ENCODE results near the gene DGKG. TPM values are rescaled to one million over a fixed set of nuclear protein-coding genes. Genes with fewer than 3 reads are reported as not detected.
A peak's percentile ranks its signal among the peaks of the same experiment; 100 is the strongest.

Gene DGKG
- total and polyA plus RNA-seq, 10 of the 15 experiments (the other 5 are each of a cell fraction or from before 2014, with no cell fraction given) = 0.39 to 6.2 (median 4.7) TPM

GRCh38 chr3:186236357-186237020 lies 125.5 kb downstream of the DGKG start:
- no peaks in the 10 kb centered on the region for H3K36me3 ChIP-seq (ENCODE audit: control insufficient read depth in 2 of 2, insufficient read depth in 2 of 2, low read length in 1 of 2)
- in situ Hi-C loops (cut with MboI) = no loop called here
- FAIRE-seq (no peak), DNase-seq (ENCODE audit: low read depth, low spot score) (no peak), ATAC-seq (no peak)
- no peaks in the 10 kb centered on the region for H4K20me1 ChIP-seq (ENCODE audit: control insufficient read depth, insufficient read depth)
- peaks cover 40% of the 10 kb centered on the region for H3K4me1 ChIP-seq (ENCODE audit: control insufficient read depth, insufficient read depth, low read length)
- no peaks in the 10 kb centered on the region for H3K9me3 ChIP-seq (replicated peaks; ENCODE audit: control insufficient read depth, insufficient read depth, low read length)
- ChIA-PET SMC1A (ENCODE audit: uncharacterized antibody, unreplicated experiment) (interaction anchor here (1.0 to 3.2 kb wide), 10 partner anchors 12 to 307 kb away, joined by 3 to 23 read pairs (median 4); no protein-coding TSS in a partner anchor), POLR2A (interaction anchor here (1.3 kb wide), 1 partner anchor 293 kb away, joined by 3 read pairs; no protein-coding TSS in a partner anchor), CTCF (interaction anchor here (0.7 to 1.8 kb wide), 7 partner anchors 10 to 293 kb away, joined by 3 to 6 read pairs (median 4); no protein-coding TSS in a partner anchor), RAD21 (ENCODE audit: unreplicated experiment) (interaction anchor here (1.1 to 1.8 kb wide), 3 partner anchors 18 to 304 kb away, joined by 3 to 10 read pairs (median 4); no protein-coding TSS in a partner anchor)
- H3K79me2 ChIP-seq (ENCODE audit: control insufficient read depth, insufficient read depth, low read length) = no peaks in the 10 kb centered on the region
- peak overlapping the region; percentile 31; the same call in 1 of the 2 replicates for H3K4me2 ChIP-seq (ENCODE audit: control insufficient read depth, insufficient read depth)
- no TSS peak for BruUV-seq (replicated peaks)
- intact Hi-C loops (cut with micrococcal nuclease; ENCODE audit: unreplicated experiment) = no loop called here
- WGBS (ENCODE audit: insufficient coverage, insufficient replicate concordance, low lambda C conversion rate, missing lambda C conversion rate) = 92% methylated on average over 6 of the region's 6 CpGs
- TF ChIP-seq RUNX3 (IDR thresholded peaks at IDR 0.05; ENCODE audit: low read length) = peak; percentile 47; the same call in 1 of the 2 replicates
- TF ChIP-seq SUZ12 (IDR thresholded peaks at IDR 0.05; ENCODE audit: unreplicated experiment) = no peak
- peak overlapping the region; percentile 15; the same call in 1 of the 2 replicates for H3K27ac ChIP-seq (ENCODE audit: control insufficient read depth, insufficient read depth)
- no peak overlapping the region for H2AFZ ChIP-seq (ENCODE audit: control insufficient read depth, low read depth, low read length)
- H3K4me3 ChIP-seq = no peak overlapping the region
- H3K27me3 ChIP-seq (replicated peaks in 1 of 2; ENCODE audit: control insufficient read depth in 2 of 2, insufficient read depth in 2 of 2, low read length in 1 of 2) = no peaks in the 10 kb centered on the region
- H3K9ac ChIP-seq (ENCODE audit: control insufficient read depth, insufficient read depth, low read length) = no peak overlapping the region

GRCh38 chr3:186235554-186235953 lies 126.5 kb downstream of the DGKG start:
- DNase-seq (ENCODE audit: low read depth, low spot score) (no peak), FAIRE-seq (peak; percentile 70), ATAC-seq (peak; percentile 89)
- H3K4me2 ChIP-seq (ENCODE audit: control insufficient read depth, insufficient read depth) = peak overlapping the region; percentile 73
- peaks cover 34% of the 10 kb centered on the region for H3K4me1 ChIP-seq (ENCODE audit: control insufficient read depth, insufficient read depth, low read length)
- CTCF ChIA-PET = interaction anchor here (1.0 to 1.8 kb wide), 3 partner anchors 21 to 292 kb away, joined by 3 to 6 read pairs (median 3); no protein-coding TSS in a partner anchor
- H3K9ac ChIP-seq (ENCODE audit: control insufficient read depth, insufficient read depth, low read length) = peak overlapping the region; percentile 25; the same call in 1 of the 2 replicates
- intact Hi-C loops (cut with micrococcal nuclease; ENCODE audit: unreplicated experiment) (no loop called here), in situ Hi-C loops (cut with MboI) (no loop called here)
- H3K4me3 ChIP-seq = no peak overlapping the region
- BruUV-seq (replicated peaks) = no TSS peak
- no peaks in the 10 kb centered on the region for H4K20me1 ChIP-seq (ENCODE audit: control insufficient read depth, insufficient read depth)
- SMC1A ChIA-PET (ENCODE audit: uncharacterized antibody, unreplicated experiment) = interaction anchor here (1.0 to 3.2 kb wide), 10 partner anchors 11 to 308 kb away, joined by 3 to 23 read pairs (median 4); no protein-coding TSS in a partner anchor
- no peaks in the 10 kb centered on the region for H3K27me3 ChIP-seq (replicated peaks in 1 of 2; ENCODE audit: control insufficient read depth in 2 of 2, insufficient read depth in 2 of 2, low read length in 1 of 2)
- H3K79me2 ChIP-seq (ENCODE audit: control insufficient read depth, insufficient read depth, low read length) = no peaks in the 10 kb centered on the region
- no peaks in the 10 kb centered on the region for H3K36me3 ChIP-seq (ENCODE audit: control insufficient read depth in 2 of 2, insufficient read depth in 2 of 2, low read length in 1 of 2)
- POLR2A ChIA-PET = no interaction called here
- H2AFZ ChIP-seq (ENCODE audit: control insufficient read depth, low read depth, low read length) = peak overlapping the region; percentile 33
- peak overlapping the region; percentile 64 for H3K27ac ChIP-seq (ENCODE audit: control insufficient read depth, insufficient read depth)
- RAD21 ChIA-PET (ENCODE audit: unreplicated experiment) = interaction anchor here (1.0 to 1.8 kb wide), 4 partner anchors 11 to 305 kb away, joined by 3 to 10 read pairs (median 4); no protein-coding TSS in a partner anchor
- WGBS (ENCODE audit: insufficient coverage, insufficient replicate concordance, low lambda C conversion rate, missing lambda C conversion rate) = 1% methylated on average over 5 of the region's 5 CpGs
- H3K9me3 ChIP-seq (replicated peaks; ENCODE audit: control insufficient read depth, insufficient read depth, low read length) = no peaks in the 10 kb centered on the region
- TF ChIP-seq CBX3 (IDR thresholded peaks at IDR 0.05; ENCODE audit: borderline replicate concordance, low read depth) (no peak), RUNX3 (IDR thresholded peaks at IDR 0.05; ENCODE audit: low read length) (peak; percentile 64), PML (IDR thresholded peaks at IDR 0.05; ENCODE audit: low read length) (no peak), SMAD1 (IDR thresholded peaks at IDR 0.05; ENCODE audit: low read depth, partially characterized antibody) (no peak), SPI1 (IDR thresholded peaks at IDR 0.05; ENCODE audit: borderline replicate concordance, insufficient read depth, low read depth, low read length) (0 out of 2 replicates have a peak, but pooled peaks have one; percentile 22), USF2 (IDR thresholded peaks at IDR 0.05; ENCODE audit: borderline replicate concordance, low read depth, low read length) (no peak)
- TF ChIP-seq, protein P1, sequence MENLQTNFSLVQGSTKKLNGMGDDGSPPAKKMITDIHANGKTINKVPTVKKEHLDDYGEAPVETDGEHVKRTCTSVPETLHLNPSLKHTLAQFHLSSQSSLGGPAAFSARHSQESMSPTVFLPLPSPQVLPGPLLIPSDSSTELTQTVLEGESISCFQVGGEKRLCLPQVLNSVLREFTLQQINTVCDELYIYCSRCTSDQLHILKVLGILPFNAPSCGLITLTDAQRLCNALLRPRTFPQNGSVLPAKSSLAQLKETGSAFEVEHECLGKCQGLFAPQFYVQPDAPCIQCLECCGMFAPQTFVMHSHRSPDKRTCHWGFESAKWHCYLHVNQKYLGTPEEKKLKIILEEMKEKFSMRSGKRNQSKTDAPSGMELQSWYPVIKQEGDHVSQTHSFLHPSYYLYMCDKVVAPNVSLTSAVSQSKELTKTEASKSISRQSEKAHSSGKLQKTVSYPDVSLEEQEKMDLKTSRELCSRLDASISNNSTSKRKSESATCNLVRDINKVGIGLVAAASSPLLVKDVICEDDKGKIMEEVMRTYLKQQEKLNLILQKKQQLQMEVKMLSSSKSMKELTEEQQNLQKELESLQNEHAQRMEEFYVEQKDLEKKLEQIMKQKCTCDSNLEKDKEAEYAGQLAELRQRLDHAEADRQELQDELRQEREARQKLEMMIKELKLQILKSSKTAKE (IDR thresholded peaks at IDR 0.05; ENCODE audit: low read depth, poor library complexity, severe bottlenecking) = no peak
